HepG2 (cell line): ENCODE measurements around the gene LDLRAD4. TPM values are rescaled to one million over a fixed set of nuclear protein-coding genes. Genes with fewer than 3 reads are reported as not detected.

ENCODE experiments used
- ATAC-seq: fragments of 200-7000 bp; cut with Tn5 transposase; 3 replicates; pipeline ENCODE4 v1.9.1; 2020; ENCODE audit warnings: mild to moderate bottlenecking, moderate library complexity
- BruUV-seq: library from RNA; stranded (reverse); fragments of 400-500 nt; replicated peaks from 2 replicates; lab custom pipeline; 2021; lab: Mats Ljungman, UMichigan
- CTCF ChIA-PET: fragments of 300-600 bp; formaldehyde crosslinking; extraction: SDS; loops from one replicate; lab custom pipeline; 2021; ENCODE audit warnings: low total read pairs, inconsistent platforms, low intra/inter-chr PET ratio; lab: Yijun Ruan, JAX
- POLR2A ChIA-PET: fragments of 350-600 bp; sonication (Branson Sonifier 250); formaldehyde crosslinking; loops from one replicate; lab custom pipeline; 2020; ENCODE audit warnings: antibody characterized with exemption, inconsistent platforms; lab: Yijun Ruan, JAX
- DNase-seq: peaks from one replicate; pipeline ENCODE4 v3.0.0-alpha.2; 2015; ENCODE audit warnings: low spot score
- FAIRE-seq: peaks from 3 replicates; lab custom pipeline; 2011; peaks lifted over from hg19 to GRCh38; lab: Jason Lieb, UNC
- H2AFZ ChIP-seq: one replicate; pipeline ENCODE4 v1.6.1; 2011; ENCODE audit warnings: low read length, inconsistent platforms
- H3K27ac ChIP-seq: fragments of 300-600 bp; 3 replicates; pipeline ENCODE4 v1.8.0; 2011; ENCODE audit warnings: mixed run types, mild to moderate bottlenecking, mixed read lengths, low read length, inconsistent platforms; ENCODE audit not compliant: insufficient read depth; ENCODE audit errors: extremely low read length
- H3K27me3 ChIP-seq, 2 experiments: fragments of 200-600 bp in 1 of 2; 2 replicates in 1 of 2; 3 replicates in 1 of 2; pipeline versions ENCODE4 v1.6.0 to v1.8.0; 2011; ENCODE audit warnings: low read length in 2 of 2, mild to moderate bottlenecking in 2 of 2, moderate library complexity in 2 of 2, inconsistent platforms in 1 of 2; ENCODE audit not compliant: insufficient read depth in 2 of 2, control insufficient read depth in 1 of 2
- H3K36me3 ChIP-seq, 2 experiments: fragments of 200-600 bp in 1 of 2; replicated peaks in 1 of 2; 2 replicates in 1 of 2; 3 replicates in 1 of 2; pipeline versions ENCODE4 v1.5.1 to v1.8.0; 2011; ENCODE audit warnings: low read length in 2 of 2, inconsistent platforms in 1 of 2; ENCODE audit not compliant: insufficient read depth in 2 of 2, control insufficient read depth in 1 of 2
- H3K4me1 ChIP-seq: 2 replicates; pipeline ENCODE4 v1.5.1; 2012; ENCODE audit warnings: low read length, inconsistent platforms; ENCODE audit not compliant: insufficient read depth
- H3K4me2 ChIP-seq: 2 replicates; pipeline ENCODE4 v1.6.0; 2011; ENCODE audit warnings: low read depth, low read length, inconsistent platforms
- H3K4me3 ChIP-seq, 3 experiments: fragments of 200-600 bp in 1 of 3; sonication (generic), shearing (Covaris generic) in 1 of 3; replicated peaks in 1 of 3; 2 replicates each; pipeline ENCODE4 v1.5.1; 2011 to 2016; ENCODE audit warnings: low read length in 3 of 3, inconsistent platforms in 2 of 3, low read depth in 2 of 3, mild to moderate bottlenecking in 2 of 3, control low read depth in 1 of 3, mixed read lengths in 1 of 3; ENCODE audit not compliant: insufficient read depth in 1 of 3
- H3K79me2 ChIP-seq: one replicate; pipeline ENCODE4 v1.6.1; 2011; ENCODE audit warnings: low read length, inconsistent platforms; ENCODE audit not compliant: insufficient read depth
- H3K9ac ChIP-seq: 2 replicates; pipeline ENCODE4 v1.6.0; 2011; ENCODE audit warnings: mild to moderate bottlenecking, low read depth, low read length, inconsistent platforms; ENCODE audit not compliant: insufficient read depth
- H3K9me3 ChIP-seq: 2 replicates; pipeline ENCODE4 v1.5.1; 2012; ENCODE audit warnings: mild to moderate bottlenecking, low read length
- H4K20me1 ChIP-seq: 2 replicates; pipeline ENCODE4 v1.6.0; 2011; ENCODE audit warnings: inconsistent platforms, mild to moderate bottlenecking, low read length, moderate library complexity; ENCODE audit not compliant: insufficient read depth
- EHMT2 ChIP-seq: fragments of 200-600 bp; sonication (generic); IDR thresholded peaks from 2 replicates; pipeline ENCODE4 v1.7.0; 2017; ENCODE audit warnings: antibody characterized with exemption, low read depth, low read length, borderline replicate concordance
- KLF13 ChIP-seq: sonication (generic); formaldehyde crosslinking; IDR thresholded peaks from 2 replicates; pipeline ENCODE4 v1.4.0; 2020; ENCODE audit warnings: mild to moderate bottlenecking, missing genetic modification reagents
- REXO4 ChIP-seq: sonication (generic); formaldehyde crosslinking; IDR thresholded peaks from 2 replicates; pipeline ENCODE4 v1.8.0; 2022; ENCODE audit warnings: missing genetic modification reagents, mild to moderate bottlenecking, borderline replicate concordance
- SATB2 ChIP-seq: sonication (generic); formaldehyde crosslinking; IDR thresholded peaks from 2 replicates; pipeline ENCODE4 v1.5.0; 2020; ENCODE audit warnings: missing genetic modification reagents
- TOE1 ChIP-seq: sonication (generic); formaldehyde crosslinking; IDR thresholded peaks from 2 replicates; pipeline ENCODE4 v1.4.0; 2020; ENCODE audit warnings: mild to moderate bottlenecking, missing genetic modification reagents
- ZNF432 ChIP-seq: sonication (generic); formaldehyde crosslinking; IDR thresholded peaks from 2 replicates; pipeline ENCODE4 v1.5.0; 2020; ENCODE audit warnings: missing genetic modification reagents, mild to moderate bottlenecking, borderline replicate concordance
- ZNF616 ChIP-seq: sonication (generic); formaldehyde crosslinking; IDR thresholded peaks from 2 replicates; pipeline ENCODE4 v1.5.0; 2020; ENCODE audit warnings: low read depth, mild to moderate bottlenecking, missing genetic modification reagents
- WGBS: methylation state at CpG from one replicate; pipeline ENCODE4 v1.1.6; 2017; ENCODE audit warnings: low lambda C conversion rate; 5-methylcytosine and 5-hydroxymethylcytosine counted together
- in situ Hi-C: cut with HindIII; loops from 2 replicates; pipeline ENCODE4 v1.10.0; 2017; ENCODE audit warnings: low pct_unique_long_range_greater_than_20kb; ENCODE audit not compliant: extremely low pct_ligation_motif_present
- intact Hi-C: fragments of 100-400 bp; cut with micrococcal nuclease; formaldehyde crosslinking; loops from one replicate; pipeline ENCODE4 v1.10.0; 2022; ENCODE audit not compliant: unreplicated experiment
- polyA plus RNA-seq, 8 experiments: library from polyadenylated mRNA; depleted of rRNA in 3 of 8; stranded (reverse) in 7 of 8; unstranded in 1 of 8; fragments of >200 nt; fragmentation: Illumina TruSeq in 4 of 8; extraction: Trizol in 4 of 8; gene quantifications; 2 replicates each; pipeline versions ENCODE4 v1.2.1 to v1.2.3, GENCODE V29; 2011 to 2016; ENCODE audit warnings: low read depth in 4 of 8, missing spikeins in 1 of 8, mixed read lengths in 1 of 8; ENCODE audit not compliant: insufficient read depth in 1 of 8
- total RNA-seq, 5 experiments: library from RNA; depleted of rRNA; stranded (reverse); fragments of >200 nt; fragmentation: Illumina TruSeq; extraction: Trizol; gene quantifications; 2 replicates each; pipeline ENCODE4 v1.2.3, GENCODE V29; 2016; ENCODE audit warnings: low read depth in 1 of 5
- TF ChIP-seq, protein P1 (sequence below): sonication (generic); formaldehyde crosslinking; IDR thresholded peaks from 2 replicates; pipeline ENCODE4 v1.9.0; 2021; ENCODE audit warnings: missing genetic modification reagents, borderline replicate concordance
- TF ChIP-seq, protein P2 (sequence below): sonication (generic); formaldehyde crosslinking; IDR thresholded peaks from 2 replicates; pipeline ENCODE4 v1.4.0; 2020; ENCODE audit warnings: missing genetic modification reagents

LDLRAD4 gene
- total and polyA plus RNA-seq, 2 of the 13 experiments (the other 11 are each of a cell fraction or from before 2014, with no cell fraction given) = 13.6 to 20.9 TPM

DNA sequence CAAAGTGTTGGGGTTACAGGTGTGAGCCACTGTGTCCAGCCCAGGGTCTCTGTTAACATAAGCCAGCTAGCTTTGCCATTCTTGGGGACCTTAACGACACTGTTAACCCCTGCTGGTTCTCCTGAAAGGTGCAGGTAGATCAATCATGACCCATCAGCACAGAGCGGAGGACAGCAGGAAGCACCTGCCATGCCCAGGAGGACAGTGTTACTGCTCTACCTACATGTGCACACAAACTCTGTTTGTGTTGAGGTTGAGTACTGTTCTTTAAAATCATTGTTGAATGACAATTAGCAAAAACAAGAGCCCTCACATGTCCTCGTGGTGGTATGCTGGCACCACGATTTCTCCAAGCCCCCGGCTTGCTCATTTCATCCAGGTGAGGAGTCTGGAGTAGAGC, 386.9 kb downstream of the LDLRAD4 start (continued):
- TF ChIP-seq, protein P1, sequence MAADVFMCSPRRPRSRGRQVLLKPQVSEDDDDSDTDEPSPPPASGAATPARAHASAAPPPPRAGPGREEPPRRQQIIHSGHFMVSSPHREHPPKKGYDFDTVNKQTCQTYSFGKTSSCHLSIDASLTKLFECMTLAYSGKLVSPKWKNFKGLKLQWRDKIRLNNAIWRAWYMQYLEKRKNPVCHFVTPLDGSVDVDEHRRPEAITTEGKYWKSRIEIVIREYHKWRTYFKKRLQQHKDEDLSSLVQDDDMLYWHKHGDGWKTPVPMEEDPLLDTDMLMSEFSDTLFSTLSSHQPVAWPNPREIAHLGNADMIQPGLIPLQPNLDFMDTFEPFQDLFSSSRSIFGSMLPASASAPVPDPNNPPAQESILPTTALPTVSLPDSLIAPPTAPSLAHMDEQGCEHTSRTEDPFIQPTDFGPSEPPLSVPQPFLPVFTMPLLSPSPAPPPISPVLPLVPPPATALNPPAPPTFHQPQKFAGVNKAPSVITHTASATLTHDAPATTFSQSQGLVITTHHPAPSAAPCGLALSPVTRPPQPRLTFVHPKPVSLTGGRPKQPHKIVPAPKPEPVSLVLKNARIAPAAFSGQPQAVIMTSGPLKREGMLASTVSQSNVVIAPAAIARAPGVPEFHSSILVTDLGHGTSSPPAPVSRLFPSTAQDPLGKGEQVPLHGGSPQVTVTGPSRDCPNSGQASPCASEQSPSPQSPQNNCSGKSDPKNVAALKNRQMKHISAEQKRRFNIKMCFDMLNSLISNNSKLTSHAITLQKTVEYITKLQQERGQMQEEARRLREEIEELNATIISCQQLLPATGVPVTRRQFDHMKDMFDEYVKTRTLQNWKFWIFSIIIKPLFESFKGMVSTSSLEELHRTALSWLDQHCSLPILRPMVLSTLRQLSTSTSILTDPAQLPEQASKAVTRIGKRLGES (CRISPR knock-in tag) = no peak
- no peak for TF ChIP-seq EHMT2
- TF ChIP-seq, protein P2, sequence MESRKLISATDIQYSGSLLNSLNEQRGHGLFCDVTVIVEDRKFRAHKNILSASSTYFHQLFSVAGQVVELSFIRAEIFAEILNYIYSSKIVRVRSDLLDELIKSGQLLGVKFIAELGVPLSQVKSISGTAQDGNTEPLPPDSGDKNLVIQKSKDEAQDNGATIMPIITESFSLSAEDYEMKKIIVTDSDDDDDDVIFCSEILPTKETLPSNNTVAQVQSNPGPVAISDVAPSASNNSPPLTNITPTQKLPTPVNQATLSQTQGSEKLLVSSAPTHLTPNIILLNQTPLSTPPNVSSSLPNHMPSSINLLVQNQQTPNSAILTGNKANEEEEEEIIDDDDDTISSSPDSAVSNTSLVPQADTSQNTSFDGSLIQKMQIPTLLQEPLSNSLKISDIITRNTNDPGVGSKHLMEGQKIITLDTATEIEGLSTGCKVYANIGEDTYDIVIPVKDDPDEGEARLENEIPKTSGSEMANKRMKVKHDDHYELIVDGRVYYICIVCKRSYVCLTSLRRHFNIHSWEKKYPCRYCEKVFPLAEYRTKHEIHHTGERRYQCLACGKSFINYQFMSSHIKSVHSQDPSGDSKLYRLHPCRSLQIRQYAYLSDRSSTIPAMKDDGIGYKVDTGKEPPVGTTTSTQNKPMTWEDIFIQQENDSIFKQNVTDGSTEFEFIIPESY (CRISPR knock-in tag) = no peak

DNA sequence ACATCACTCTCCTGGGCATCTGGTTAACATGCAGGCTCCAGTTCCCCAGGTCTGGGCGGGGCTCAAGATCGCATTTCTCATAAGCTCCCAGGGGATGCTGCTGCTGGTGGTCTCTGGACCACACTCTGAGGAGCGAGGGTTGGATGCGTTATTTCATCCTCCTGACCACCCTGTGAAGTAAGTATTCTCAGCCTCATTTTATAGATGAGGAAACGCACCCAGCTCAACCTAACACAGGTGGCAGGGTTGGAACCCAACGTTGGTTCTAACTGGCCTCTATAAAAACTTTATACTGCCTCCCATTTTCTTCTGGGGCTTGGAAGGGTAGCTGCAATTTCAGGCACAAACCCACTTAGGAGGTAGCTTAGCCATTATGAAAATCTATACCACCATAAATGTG, 387.3 kb downstream of the LDLRAD4 start:
- H3K36me3 ChIP-seq = no peaks in the 10 kb centered on the region
- FAIRE-seq = no peak
- TF ChIP-seq ZNF616 (CRISPR knock-in tag) = no peak
- no peak for TF ChIP-seq KLF13 (CRISPR knock-in tag)
- no peak for TF ChIP-seq TOE1
- no peak for TF ChIP-seq SATB2 (CRISPR knock-in tag)
- no peak for TF ChIP-seq ZNF432
- TF ChIP-seq REXO4 (CRISPR knock-in tag) = no peak
- TF ChIP-seq, all 625 proteins: peak for 0
- no TSS peak for BruUV-seq
- no peaks in the 10 kb centered on the region for H3K27me3 ChIP-seq
- WGBS = 89% methylated on average over 3 of the region's 6 CpGs
- H4K20me1 ChIP-seq = no peaks in the 10 kb centered on the region
- H3K4me3 ChIP-seq = no peak overlapping the region
- H2AFZ ChIP-seq = no peak overlapping the region
- no peaks in the 10 kb centered on the region for H3K79me2 ChIP-seq
- no peak overlapping the region for H3K4me2 ChIP-seq
- POLR2A ChIA-PET = no interaction called here
- ATAC-seq (no peak), DNase-seq (no peak)
- CTCF ChIA-PET = no interaction called here
- no peaks in the 10 kb centered on the region for H3K4me1 ChIP-seq
- no peaks in the 10 kb centered on the region for H3K9me3 ChIP-seq
- intact Hi-C loops = no loop called here
- in situ Hi-C loops = no loop called here
- H3K27ac ChIP-seq = no peak overlapping the region
- no peak overlapping the region for H3K9ac ChIP-seq
